Suprapubic skin (tissue), 3 donors: Measurements from ENCODE around the gene CD3D.

ENCODE experiments used
- CTCF ChIP-seq, 2 donors: fragments of 200-600 bp in 1 of 2; fragments of 450-650 bp in 1 of 2; sonication (generic) in 1 of 2; IDR thresholded peaks; one replicate each; pipeline ENCODE4 v1.5.1; 2016 to 2019; ENCODE audit warnings: antibody characterized with exemption in 2 of 2, mild to moderate bottlenecking in 1 of 2, moderate library complexity in 1 of 2
- EP300 ChIP-seq: sonication (generic); formaldehyde crosslinking; IDR thresholded peaks from one replicate; pipeline ENCODE4 v1.6.1; 2017; ENCODE audit warnings: antibody characterized with exemption
- POLR2A ChIP-seq, 2 donors: fragments of 450-650 bp; IDR thresholded peaks; one replicate each; pipeline ENCODE4 v1.6.1; 2017; ENCODE audit warnings: antibody characterized with exemption in 2 of 2, mild to moderate bottlenecking in 2 of 2, moderate library complexity in 2 of 2

GRCh38 chr11:118349475-118349874 lies 7.0 kb upstream of the CD3D start:
- TF ChIP-seq CTCF (IDR thresholded peaks at IDR 0.05), result no peak
- no peak for TF ChIP-seq EP300
- no peak for TF ChIP-seq POLR2A (IDR thresholded peaks at IDR 0.05)
